NCI-H2029 treated with DMSO at 0.1 percent for 48 hours (cell line): Measurements from ENCODE around the gene PIGM.
A peak's percentile ranks its signal among the peaks of the same experiment; 100 is the strongest.

Experiments used
- DNase-seq: peaks from one replicate; lab custom pipeline; 2025; lab: John Stamatoyannopoulos, UW

PIGM gene

DNA sequence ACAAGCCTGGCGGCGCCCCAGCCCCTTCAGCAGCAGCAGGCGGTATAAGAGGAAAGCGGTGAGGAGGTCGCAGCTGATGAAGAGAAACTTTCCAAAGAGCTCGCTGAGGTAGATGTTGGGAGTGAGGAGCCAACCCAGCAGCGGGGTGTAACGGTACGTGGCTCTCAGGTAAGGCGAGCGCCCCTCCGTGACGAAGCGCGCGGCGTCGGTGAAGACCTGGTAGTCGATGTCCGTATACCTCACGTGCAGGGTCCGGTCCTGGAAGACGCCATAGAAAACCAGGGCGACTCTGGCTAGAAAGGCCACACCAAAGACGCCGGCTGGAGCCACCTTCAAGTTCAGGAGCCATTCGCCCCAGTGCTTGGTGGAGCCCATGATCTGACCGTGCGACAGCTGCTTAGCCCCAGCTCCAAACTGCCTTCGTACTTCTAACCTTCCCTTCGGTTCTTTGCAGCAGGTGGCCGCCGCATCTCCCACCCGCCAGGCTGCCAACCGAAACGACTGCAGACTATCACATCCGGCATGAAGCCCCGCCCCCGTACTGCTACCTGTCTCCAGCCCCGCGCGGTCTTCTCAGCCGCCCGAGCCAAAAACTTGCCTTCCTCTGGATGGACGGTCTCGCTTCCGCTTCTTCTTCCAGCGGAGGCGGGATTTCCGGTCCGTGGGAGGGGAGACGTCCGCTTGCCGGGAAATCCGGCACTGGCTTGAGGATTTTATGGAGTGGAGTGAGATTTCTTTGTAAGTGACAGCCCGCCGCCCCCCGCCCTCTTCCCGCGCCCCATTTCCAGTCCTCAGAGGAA is at the start of gene PIGM:
Gene PIGM (minus strand): TSS at position 626 of the 800 bp plus-strand sequence. CDS start 251 bp downstream, at position 375.
- DNase-seq: peak; percentile 89

DNA sequence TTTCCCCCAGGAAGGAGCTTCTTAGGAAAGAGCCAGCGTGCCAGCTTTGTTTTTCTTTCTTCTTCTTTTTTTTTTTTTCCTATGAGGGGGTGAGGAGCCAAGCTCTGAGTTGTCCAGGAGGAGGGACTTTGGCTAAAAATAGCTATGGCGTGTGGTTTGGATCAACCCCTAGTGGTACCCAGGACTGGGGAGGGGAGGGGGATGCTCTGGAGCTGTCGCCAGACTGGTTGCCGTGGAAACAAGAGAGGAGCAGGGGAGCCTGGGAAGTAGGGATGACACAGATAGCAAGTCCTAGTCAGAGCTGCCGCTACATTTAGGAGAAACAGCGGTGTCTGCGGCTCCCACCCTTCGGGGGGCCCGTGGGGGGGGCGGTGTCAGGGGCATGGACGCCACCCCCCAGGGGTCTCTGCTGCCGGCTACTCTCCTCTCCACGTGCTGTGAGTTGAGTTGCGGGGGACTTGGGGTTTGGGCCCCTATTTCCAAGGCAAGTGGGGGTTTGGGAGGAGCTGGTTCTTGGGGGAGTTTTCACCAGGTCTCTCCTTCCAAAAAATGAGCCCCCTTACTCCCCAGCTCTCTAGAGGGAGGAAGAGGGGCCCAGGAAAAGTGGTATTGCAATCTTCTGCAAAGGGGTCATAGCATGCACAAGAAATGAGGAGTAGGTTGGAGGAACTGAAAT is 49.6 kb upstream of the PIGM start, which contains the start of gene KCNJ9:
Gene KCNJ9 (plus strand): TSS at position 278 of the 676 bp plus-strand sequence. CDS start 2,493 bp downstream, outside the sequence.
- no peak for DNase-seq

DNA sequence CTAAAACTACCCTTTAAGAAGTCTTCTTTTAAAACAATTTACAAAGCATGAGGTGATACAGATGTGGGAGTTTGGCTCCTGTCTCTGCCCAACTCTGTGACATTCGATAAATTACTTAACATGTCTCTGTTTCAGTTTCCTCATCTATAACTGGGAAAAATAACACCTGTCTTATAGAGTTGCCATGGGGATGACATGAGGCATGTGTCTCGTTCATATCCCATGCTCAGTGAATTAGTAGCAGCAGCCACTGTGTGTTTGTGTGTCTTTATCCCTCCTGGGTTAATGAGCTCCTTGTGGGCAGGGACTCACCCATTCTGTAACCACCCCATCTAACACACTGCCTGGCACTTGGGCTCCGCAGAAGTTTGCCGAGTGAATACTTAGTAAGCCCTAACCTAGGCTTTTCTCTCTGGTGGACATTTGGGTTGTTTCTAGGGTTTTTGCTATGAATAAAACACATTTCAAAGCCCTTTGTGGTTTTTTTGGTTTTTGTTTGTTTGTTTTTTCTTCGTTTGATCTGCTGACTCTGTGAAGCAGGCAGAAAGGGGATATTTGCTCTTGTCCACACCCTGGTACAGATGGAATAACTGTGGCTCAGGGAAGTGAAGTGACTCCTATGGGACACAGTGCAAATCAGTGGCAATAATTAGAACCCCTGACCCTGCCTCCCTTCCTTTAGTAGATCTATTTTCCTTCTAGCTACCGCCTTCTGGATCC is 48.8 kb upstream of the PIGM start:
- no peak for DNase-seq

DNA sequence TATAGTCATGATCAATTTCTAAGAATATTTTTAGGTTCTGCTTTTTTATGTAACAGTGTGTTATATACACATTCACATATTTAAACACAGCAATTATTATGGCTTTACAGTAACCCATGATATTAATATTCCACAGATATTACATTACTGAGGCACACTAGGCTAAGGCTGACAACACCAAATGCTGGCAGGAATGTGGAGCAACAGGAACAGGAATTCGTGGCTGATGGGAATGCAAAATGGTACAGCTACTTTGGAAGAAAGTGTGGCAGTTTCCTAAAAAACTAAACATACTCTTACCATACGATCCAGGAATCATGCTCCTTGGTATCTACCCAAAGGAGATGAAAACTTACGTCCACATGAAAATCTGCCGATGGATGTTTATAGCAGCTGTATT is 47.7 kb upstream of the PIGM start:
- no peak for DNase-seq

DNA sequence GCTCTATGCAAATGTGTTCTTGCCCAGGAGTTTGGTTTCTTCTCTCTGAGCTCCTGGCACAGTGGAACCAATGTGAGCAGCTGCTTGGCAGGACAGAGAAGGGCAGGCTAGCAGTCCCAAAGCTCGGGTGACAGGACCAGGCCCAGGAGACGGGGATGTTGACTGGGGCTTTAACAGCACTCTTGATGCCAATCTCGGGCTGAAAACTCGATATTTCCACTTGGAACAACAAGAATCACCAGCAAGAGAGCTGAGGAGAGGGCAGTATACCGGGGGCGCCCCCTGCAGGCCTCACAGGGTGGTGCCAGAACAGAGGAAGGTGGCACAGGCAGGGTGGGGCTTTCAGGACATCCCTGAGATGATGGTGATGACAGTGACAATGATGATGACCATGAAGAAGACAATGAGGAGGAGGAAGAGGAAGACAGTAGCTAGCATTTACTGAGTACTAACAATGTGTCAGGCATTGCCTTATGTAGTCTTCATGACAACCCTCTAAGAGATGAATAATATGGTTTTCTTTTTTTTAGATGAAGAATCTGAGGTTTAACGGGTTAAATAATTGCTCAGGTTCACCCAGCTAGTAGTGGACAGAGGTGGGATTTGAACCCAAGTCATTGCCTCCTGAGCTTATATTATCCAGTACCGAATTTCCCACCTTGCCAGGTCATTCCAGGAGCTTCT is 46.9 kb upstream of the PIGM start:
- no peak for DNase-seq

DNA sequence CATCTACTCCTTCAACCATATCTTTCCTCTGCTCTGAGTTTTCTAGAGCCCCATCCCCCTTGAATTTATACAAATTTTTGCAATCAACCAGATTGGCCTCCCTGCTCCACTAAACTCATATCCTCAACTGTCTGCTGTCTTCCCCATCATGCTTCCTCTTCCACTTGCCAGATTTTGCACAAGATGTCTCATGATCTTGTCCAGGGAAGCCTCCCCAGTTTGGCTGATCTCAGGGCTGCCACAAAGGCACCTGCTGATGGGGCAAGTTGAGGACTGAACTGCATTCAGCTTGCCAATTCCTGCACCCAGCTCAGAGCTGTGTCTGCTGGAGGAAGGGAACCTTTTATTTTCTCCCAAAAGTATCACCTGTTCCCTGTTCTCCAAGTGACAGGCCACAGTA is 45.7 kb upstream of the PIGM start:
- DNase-seq: no peak

DNA sequence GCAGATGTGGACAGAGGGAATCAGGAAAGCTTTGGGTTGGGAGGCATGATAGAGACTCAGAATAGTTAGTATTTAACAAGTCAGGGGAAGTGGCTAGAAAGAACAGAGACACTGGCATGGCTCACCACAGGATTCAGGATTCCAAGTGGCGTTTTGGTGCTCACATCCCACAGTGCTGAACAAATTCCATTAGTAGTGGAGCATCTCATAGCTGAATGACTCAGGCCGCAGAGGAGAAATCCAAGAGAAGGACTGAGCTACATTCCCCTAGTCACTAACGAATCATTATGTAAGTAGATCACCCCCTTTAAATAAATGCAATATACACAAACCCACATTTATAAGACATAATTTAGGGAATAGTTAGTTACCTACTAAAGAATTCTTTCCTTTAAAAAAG is 44.5 kb upstream of the PIGM start:
- DNase-seq: no peak

DNA sequence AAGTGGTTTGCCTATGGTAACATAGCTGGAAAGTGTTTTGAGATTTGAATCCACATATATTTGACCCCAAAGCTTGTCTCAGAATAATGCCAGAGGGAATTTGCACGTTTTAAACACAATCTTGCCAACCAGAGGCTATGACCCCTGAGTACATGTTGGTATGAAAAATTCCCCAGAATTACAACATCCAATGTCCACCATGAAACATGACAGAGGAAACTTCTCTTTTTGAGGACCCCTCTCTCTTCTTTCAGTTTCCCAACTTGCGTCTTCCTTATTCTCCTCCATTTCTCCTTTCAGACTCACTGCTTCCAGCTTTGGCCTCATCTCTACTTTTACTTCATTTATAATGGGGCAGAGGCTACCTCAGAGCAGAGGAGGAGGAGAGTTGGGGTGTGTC is 44.0 kb upstream of the PIGM start:
- DNase-seq: no peak

DNA sequence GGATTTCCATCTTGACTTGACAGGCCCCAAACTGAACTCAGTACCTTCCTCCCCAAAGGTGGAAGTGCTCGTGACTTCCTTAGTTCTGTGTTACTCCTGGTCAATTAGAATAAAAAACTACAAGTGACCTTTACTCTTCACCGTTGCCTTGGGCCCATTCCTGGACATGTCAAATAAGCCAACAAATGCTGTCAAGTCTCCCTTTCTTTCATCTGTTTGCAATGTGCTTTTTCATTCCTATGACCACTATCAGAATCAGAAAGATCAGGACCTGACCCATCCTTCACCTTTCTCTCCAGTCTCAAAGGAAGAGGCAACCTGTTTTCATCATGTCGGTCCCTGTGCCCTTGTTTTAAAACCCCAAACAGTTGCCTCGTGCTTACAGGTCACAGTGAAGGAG is 43.1 kb upstream of the PIGM start:
- no peak for DNase-seq

DNA sequence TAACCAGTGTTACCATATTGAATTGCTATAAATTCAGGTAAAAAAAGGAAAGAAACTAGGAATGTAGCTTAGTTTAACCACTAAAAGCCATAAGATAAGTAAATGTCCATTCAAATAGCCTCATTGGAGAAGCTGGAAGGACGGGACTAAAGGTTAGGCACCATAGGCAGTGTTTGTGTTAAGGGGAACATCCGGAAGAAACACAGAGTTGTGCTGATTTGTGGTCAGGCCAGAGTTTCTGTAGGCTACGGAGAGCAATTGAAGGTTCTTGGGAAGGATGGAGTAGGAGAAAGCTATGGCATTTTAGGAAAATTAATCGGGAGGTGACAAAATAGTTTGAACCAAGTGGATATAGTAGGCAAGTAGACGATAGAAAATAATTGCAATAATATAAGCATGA is 39.5 kb upstream of the PIGM start:
- DNase-seq: no peak

DNA sequence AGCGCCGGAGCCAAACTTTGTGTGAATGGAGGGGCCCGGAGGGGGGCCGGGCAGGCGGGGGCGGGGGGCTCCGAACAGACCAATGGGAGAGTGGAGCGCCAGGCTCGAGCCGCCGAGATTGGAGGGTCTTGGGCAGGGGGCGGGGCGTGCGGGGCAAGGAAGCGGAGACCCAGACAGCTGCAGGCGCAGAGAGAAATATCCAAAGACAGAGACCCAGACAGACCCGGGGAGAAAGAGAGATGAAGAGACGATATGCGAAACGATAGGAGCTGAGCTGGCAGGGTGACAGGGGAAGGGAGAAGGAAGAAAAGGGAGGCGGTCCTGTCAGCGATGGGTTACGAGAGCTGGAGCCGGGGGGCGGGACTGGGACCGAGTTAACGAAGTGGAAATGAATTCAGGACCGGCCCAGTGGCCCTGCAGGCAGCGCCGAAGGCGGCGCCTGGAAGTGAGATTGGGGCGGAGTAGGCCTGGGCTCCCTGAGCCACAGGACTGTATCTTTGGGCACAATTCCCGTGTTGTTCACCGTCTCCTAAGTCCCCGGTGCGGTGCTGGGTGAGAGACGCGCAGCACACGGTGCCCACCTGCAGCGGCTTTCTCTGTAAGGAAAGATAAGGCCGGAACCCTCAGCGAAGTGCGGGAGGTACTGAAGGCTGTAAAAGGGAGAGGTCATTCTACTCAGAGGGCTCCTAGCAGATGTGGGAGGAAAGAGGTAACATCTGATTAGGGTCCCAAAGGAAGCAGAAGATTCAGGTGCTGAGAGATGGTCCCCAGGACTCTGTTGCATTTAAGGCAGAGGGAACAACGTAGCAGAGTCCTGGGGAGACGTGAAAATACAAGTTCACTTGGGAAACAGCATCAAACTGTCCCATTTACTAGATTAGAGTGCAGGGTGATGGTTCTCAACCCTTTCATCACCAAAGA is 38.7 kb upstream of the PIGM start:
- peak; percentile 23 for DNase-seq

DNA sequence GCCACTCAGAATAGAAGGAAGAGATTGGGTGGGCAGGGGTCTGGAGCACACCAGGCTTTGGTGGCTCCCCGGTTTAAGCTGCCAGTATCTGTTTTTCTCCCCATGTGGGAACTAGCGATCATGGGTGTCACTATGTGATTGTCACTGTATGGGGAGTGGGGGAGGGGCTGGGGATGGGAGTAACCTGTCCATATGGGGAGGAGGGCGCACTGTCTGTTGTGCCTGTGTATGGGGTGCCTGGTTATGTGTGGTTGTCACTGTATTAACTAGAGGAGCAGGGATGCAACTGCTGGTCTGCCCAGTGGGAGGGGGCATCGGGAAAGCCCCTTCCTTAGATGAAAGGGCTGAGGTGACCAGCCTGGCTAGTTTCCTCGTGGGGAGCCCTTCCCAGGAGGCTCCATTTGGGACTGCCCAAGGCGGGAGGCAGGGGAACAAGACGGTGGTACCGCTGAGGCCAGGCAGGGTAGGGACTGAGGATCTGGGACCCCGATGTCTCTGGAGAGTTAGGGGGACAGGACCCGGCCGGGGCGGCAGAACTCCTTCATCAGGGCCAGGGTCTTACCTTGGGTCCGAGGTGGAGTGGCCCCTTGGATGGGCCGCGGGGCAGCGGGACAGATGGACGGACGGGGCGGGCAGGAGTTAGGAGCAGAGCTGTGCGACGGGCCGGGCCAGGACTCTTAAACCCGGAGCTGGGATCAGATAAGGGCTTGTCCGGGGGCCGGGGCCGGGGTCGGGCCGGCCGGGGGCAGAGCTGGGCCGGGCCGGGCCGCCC is 37.9 kb upstream of the PIGM start, which contains the start of gene KCNJ10:
Gene KCNJ10 (minus strand): TSS at position 701 of the 772 bp plus-strand sequence. CDS start 27,628 bp downstream, outside the sequence.
- DNase-seq: no peak

DNA sequence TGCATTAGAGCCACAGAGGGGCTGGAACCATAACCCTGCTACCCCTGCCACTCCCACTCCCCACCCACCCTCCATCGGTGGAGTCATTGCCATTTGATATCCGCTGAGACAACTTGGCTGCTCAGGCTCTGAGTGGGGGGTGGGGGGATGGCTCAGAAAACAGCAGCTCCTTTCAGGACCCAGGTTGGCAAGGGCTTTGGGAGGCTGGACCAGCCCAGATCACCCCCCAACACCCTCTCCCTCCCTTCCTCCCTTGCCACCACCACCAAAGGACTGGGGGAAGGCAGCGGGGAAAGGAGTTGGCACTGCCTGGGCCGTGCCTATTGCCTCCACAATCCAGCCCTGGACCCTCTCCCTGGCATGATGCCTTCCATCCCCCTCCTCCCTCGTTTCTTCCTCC is 36.4 kb upstream of the PIGM start:
- DNase-seq: no peak

DNA sequence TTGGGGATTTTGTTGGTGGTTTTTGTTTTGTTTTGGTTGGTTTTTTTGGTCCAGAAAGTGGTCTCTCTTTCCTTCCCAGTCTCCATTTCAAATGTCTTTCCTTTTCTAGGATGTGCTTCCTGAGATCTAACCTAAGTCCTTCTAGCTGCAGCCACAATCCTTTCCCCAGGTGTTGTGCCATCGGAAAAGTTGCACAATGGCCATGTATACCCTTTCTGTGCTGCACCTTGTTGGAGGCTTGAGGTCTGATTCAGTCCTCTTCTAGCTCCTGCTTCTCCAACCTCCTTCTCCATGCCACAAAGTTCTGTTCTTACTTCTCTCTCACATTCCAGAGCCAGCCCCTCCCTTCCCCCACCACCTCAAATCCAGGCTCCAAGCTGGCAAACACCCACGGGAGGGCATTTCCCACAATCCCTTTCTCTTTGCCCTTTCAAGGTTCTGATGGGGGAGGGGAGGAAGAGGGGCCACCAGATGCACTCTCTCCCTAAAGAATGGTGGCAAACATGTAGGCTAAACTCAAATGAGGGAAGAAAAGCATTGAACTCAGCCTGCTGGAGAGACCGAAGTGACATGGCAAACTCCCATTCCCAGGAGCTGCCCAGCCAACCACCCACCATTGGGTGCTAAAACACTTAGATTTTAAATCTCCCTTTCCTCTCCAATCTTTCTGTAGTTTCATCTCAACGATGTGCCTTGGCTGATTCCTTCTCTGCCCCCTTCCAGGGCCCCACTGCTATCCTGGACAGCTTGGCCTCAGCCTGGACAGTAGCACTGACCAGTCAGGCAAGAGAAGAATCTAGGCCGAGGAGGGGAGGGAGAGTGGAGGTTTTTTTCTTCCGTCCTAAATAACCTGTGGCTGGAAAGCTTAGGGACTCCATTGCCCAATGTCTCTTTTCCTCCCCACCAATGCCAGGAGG is 35.3 kb upstream of the PIGM start:
- no peak for DNase-seq

DNA sequence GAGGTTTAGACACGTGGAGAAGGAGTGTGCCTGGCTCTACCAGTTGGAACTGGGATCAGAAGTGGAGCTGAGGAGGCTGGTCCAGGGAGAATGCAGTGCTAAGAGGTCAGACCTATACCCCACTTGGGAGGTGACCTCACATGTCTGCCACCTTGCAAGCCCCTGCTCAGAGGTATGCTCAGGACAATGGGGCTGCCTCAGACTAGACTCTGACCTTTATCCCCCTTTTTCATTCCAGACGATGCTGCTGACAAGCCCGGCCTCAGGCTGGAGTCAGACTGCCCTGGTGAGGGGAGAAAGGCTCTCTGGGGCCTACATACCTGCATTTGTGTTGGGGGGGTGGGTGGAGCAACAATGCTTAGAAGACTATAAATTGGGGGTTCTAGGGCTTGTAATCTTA is 33.0 kb upstream of the PIGM start:
- no peak for DNase-seq

DNA sequence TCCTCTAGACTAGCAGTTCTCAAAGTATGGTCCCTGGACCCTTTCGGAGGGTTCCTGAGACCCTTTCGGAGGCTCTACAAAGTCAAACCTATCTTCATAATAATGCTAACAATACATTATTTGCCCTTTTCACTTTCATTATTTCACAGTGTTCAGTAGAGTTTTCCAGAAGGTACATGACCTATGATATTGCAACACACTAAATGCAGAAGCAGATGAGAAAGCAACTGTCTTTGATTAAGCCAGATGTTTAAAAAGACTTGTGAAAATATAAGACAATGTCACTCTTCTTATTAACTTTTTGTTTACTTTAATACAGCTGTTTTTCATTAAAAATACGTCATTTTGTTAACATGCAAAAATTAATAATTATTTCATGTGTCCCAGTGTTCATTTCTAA is 32.4 kb upstream of the PIGM start:
- DNase-seq: no peak

DNA sequence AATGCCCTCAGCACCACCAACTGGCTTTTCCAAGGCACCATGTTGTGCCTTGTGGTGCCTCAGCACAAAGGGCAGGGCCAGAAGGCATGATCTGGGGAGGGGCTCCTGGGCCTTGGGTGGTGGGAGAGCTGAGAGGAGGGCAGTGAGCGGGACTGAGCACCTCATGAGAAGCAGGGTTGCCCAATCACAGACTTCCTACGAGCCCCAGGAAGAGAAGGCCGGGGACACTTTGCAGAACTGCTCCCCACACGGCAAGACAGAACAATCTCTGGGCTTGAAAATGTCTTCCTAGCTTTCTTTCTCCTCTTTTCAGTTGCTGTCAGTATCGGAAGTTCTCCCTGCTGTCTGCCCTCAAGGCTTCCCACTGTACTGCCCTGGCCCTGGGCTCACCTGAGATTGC is 31.4 kb upstream of the PIGM start:
- no peak for DNase-seq

DNA sequence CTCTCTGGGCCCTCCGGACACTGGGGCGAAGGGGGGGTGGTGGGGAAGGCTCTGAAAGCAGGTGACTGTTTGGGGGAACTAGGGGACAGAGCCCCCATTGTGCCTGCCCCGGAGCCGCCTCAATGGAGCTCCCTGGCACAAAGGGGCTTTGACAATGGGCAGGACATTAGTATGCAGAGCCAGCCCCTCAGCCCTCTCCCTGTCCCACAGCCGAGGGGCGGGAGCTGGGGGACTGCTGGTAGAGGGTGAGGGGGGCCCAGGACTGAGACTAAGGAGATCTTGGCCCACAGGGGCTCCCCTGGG is 30.4 kb upstream of the PIGM start:
- no peak for DNase-seq
